GM20431 (cell line): Measurements from ENCODE around the gene IFNL4.
"Not testable (repeated sequence)": the region's sequence is repeated elsewhere in the genome, so short reads cannot be mapped to it uniquely, and the experiment has no call there.

Experiments used
- in situ Hi-C: fragments of 300-500 bp; cut with MseI, MboI; formaldehyde crosslinking; loops from one replicate; pipeline ENCODE4 v1.15.0; 2020; ENCODE audit warnings: low sequenced_read_pairs; ENCODE audit not compliant: unreplicated experiment

IFNL4 gene

GRCh38 chr19:39230096-39230764 is 18.4 kb downstream of the IFNL4 start:
- in situ Hi-C loops, result no loop called here

DNA sequence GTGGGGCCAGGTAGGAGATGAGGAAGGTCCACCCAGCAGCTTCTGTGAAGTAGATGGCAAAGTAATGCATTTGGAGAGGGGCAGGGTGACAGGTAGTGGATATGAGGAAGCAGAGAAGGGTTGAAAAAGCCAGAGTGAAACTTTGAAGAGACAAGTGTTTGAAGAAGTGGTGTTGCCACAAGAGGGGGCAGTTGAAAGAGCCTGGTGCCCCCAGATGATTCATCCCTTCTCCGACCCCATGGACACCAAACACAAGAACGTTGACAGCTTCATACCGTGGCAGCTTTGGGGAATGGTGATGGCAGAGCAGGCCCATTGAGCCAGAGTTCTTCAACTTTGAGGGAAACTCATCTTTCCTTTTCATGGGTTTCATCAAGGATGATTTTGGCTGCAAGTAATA is 23.7 kb downstream of the IFNL4 start:
- in situ Hi-C loops, result no loop called here

DNA sequence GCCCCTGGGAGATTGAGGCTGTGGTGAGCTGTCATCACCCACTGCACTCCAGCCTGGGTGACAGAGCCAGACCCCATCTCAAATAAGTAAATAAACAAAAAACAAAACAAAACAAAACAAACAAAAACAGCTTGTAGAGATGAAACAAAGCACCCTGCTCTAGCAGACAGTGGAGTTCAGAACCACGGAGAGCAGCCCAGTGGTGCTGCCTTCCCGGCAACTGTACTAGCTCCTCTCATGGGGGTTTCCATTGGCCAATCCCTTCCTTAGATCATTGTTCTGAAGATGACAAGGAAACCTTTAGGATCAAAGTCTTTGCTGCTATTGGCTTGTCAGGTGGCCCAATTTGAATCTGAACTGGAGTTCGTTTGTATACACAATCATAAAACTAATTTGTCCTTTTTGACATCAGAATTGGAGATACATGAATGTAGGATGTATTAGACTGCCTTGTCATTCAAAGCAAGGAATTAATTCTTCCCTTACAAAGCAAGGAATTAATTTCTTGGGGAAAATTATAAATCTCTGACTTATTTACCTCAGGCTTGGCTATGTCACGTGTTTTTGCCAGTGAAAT is 24.9 kb downstream of the IFNL4 start:
- in situ Hi-C loops, result no loop called here

DNA sequence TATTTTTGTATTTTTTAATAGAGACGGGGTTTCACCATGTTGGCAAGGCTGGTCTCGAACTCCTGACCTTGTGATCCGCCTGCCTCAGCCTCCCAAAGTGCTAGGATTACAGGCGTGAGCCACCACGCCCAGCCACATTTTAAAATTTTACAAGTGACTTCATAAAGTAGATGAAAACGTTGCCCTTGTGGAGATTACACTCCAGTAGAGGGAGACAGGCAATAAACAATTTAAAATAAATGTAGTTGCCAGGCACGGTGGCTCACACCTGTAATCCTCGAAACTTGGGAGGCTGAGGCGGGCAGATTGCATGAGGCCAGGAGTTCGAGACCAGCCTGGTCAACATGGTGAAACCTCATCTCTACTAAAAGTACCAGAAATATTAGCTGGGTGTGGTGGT is 29.5 kb downstream of the IFNL4 start:
- in situ Hi-C loops, result not testable (repeated sequence)

DNA sequence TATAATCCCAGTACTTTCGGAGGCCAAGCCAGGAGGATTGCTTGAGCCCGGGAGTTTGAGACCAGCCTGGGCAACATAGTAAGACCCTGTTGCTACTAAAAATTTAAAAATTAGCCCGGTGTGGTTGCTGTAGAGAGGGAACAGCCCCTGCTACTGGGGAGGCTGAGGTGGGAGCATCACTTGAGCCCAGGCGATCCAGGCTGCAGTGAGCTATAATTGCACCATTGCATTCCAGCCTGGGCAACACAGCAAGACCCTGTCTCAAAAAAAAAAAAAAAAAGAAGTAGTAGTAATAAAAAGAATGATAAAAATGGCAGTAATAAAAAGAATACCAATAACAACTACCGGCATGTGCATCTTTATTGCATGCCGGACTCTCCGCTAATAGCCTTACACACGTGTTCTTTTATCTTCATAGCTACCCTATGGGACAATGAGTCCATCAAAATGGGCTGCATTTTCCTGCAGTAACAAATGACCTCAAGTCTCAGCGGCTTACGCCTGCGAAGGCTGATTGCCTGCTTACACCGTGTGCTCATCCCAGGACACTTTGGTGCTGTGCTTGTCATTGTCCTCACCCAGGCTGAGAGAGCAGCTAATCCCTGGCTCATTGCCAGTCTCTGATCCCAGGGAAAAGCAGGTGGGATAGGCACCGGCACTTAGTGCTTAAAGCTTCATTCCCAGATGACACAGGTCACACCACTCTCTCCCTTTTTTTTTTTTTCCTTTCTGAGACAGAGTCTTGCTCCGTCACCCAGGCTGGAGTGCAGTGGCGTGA is 30.2 kb downstream of the IFNL4 start:
- in situ Hi-C loops, result no loop called here

DNA sequence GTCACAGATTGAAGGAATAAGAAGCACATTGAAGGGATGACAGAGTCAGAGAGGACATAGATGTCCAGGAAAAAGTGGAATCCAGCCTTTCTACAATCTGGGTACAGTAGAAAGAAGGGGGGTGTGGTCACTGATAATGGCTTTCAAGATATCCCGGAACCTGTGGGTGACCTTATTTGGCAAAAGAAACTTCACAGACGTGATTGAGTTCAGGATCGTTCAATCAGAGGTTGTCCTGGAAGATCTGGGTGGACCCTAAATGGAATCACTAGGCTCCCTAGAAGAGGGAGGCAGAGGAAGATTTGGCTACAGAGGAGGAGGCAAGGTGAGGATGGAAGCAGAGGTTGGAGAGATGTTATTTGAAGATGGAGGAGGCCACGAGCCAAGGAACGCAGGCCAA is 31.6 kb downstream of the IFNL4 start:
- in situ Hi-C loops, result no loop called here

- in situ Hi-C loops, result not testable (repeated sequence)
Observed at GRCh38 chr19:39215323-39215722, 33.3 kb downstream of the IFNL4 start.

GRCh38 chr19:39212375-39212742 is 36.3 kb downstream of the IFNL4 start:
- in situ Hi-C loops, result no loop called here

- in situ Hi-C loops, result no loop called here
Observed at GRCh38 chr19:39211731-39212374, 36.8 kb downstream of the IFNL4 start.

- in situ Hi-C loops, result no loop called here
Observed at GRCh38 chr19:39209196-39209595, 39.5 kb downstream of the IFNL4 start.

DNA sequence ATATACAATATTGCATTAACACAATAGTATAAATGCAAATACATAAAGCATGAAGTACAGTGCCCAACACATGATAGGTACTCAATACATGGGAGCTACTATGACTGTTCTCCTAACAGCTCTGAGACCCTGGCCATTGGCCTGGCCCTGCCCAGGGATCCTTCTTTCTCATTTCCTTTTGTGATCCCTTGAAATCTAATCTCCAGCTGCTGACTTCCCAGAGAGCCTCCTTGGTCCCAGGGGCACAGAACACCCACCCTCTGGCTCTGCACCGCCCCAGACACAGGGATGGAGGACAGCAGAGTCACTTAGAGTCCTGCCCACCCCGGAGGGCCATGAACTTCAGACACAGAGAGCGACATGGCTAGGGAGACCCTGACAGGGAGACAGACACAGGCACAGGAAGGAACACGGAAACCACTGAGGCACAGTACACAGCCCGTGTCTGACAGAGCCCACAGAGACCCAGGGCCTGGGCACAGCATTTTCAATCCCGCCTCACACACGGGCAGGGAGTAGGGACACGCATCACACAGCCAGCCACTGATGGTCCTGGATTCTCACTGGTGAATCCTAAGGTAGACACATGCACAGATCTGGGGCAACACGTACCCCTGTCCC is 40.4 kb downstream of the IFNL4 start:
- in situ Hi-C loops, result no loop called here

DNA sequence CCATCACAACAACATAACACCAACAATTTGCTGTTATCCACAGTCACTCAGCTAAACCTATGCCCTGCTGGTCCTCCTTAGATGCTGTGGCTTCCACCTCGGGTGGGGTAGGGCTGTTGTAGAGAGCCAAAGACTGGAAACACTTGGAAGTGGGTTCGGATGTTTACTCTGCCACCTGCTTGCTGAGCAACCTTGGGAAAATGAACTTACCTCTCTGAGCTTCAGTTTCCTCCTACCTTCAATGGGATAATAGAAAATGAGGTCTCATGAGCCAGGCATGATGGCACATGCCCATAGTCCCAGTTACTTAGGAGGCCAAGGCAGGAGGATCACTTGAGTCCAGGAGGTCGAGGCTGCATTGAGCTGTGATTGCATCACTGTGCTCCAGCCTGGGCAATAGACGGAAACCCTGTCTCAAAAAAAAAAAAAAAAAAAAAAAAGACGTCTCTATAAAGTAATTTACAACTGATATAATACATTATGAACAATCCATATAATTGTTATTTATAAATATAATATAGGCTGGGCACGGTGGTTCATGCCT is 41.3 kb downstream of the IFNL4 start:
- in situ Hi-C loops, result no loop called here

DNA sequence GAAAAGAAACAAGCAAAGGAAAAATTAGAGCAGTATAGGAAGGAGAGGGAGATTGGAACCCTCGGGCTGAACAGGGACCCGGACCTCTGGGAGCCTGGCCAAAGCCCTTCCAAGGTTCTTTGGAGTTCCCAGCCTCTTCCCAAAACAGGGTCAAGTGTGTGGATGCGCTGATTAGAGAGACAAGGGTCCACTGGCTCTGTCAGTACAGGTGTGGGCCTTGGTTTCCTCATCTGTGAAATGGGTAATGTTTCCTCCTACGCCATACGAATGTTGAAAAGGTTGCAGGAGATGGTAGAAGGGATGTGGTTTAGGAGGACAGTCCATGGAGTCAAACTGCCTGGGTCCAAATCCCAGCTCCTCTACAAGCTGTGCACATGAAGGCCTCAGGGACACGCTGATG is 42.5 kb downstream of the IFNL4 start:
- in situ Hi-C loops, result no loop called here

GRCh38 chr19:39205449-39205764 is 43.2 kb downstream of the IFNL4 start:
- in situ Hi-C loops, result no loop called here

DNA sequence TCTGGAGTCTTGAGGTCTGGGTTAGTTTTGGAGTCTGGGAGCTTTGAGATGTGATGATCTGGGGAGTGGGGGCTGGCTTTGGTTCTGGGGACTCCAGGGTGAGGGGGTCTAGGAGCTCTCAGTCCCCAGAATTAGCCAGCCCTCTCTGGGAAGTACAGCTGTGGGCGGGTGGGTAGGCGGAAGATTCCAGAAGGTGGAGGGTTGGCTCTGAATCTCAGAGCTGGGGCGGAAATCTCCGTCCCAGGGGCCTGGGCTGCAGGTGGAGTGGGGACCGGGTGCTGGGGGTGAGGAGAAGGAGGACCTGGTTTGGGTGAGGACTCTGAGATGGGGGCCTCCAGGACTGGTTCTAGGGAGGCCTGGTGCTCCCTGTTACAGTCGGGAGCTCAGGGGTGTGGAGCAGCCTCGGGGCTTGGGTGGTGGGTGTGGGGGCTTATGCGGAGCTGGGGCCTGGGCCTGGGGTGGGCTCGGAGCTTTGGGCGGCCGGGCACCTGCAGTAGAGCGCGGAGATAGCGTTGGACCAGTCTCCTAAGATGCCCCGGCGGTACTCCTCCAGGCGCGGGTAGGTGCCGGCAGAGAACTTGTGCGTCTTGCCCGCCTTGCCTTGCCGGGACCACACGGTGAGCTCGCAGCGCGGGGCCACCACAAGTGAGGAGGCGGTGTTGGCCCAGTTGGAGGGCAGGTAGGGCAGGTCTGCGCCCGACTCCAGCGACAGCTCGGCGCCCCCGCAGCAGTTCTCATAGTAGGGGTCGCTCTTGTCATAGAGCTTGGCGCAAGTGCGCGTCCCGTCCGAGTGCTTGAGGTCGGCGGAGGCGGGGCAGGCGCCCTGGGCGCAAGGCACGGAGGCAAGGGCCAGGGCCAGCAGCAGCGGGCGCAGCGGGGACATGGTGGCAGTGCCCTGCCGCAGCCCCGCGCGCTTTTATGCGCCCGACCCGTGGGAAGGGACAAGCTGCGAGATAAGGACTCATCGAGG is 45.0 kb downstream of the IFNL4 start, which contains the start of gene SYCN:
TSS of gene SYCN (minus strand) at position 892 of the 970 bp plus-strand sequence. CDS start at position 883, 9 bp downstream.
- in situ Hi-C loops, result no loop called here

DNA sequence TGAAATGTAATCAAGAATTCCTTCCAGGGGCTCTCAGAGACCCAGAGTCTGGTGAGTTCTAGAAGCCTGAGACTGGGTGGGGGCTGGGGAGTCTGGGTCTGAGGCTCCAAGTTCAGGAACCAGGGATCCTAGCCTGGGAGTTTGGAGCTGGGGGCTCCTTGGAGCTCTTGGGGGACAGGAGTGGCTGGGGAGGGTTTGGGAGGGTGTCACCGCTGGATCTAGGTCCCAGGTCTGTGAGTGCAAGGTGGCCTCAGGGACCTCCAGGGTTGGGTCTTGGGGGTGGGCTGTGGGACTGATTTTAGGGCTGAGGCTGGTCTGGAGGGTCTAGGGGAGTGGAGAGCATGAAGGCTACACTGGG is 45.7 kb downstream of the IFNL4 start:
- in situ Hi-C loops, result no loop called here

GRCh38 chr19:39200803-39201115 is 47.9 kb downstream of the IFNL4 start:
- in situ Hi-C loops, result no loop called here

DNA sequence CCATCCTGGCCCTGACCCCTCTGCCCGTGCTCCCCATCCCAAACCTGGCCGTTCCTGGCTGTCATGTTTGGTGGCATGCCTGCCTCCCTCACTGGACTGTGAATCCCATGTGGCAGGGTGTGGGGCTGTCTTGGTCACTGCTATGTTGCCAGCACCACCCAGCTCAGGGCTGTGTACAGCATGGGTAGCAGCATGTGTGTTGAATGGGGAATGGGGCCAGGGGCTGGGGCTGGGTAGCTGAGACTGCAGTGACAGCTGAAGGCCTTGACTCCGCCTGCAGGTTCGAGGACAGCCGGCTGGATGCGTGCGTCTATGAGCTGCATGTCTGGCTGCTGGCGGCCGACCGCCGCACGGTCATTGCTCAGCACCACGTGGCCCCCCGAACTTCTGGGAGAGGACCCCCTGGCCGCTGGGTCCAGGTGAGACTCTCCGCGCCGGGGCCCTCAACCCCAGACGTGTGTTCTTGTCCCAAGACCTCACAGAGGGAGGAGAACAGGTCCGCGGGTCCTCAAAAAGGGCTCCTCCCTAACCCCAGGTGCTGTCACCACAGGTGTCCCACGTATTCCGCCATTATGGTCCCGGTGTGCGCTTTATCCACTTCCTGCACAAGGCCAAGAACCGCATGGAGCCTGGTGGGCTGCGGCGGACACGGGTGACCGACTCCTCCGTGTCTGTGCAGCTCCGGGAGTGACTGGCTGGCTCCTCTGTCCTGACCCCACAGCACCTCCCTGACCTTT is 48.4 kb downstream of the IFNL4 start:
- in situ Hi-C loops, result no loop called here

DNA sequence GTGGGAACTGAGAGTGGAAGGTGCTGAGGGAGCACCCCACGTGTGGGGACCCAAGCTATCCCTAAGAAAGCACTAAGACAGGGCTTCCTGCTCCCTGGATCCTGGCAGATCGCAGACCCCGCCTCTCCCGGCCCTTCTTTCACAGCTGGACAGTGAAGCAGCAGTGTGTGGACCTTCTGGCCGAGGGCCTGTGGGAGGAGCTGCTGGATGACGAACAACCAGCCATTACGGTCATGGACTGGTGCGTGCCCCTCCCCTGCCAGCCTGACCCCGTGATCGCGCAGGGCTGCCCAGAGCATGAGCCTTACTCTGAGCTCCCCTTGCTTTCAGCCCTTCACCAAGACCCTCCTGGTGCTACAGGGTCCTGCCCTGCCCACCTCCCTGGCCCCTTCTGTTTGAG is 49.6 kb downstream of the IFNL4 start:
- in situ Hi-C loops, result no loop called here
